Progenitor cell of endocrine pancreas (in vitro differentiated cells): ENCODE results near the gene TOR1AIP1. TPM values are rescaled to one million over a fixed set of nuclear protein-coding genes. Genes with fewer than 3 reads are reported as not detected.
A peak's percentile ranks its signal among the peaks of the same experiment; 100 is the strongest.

ENCODE experiments used
- DNase-seq: peaks from one replicate; pipeline ENCODE4 v3.0.0; 2021; ENCODE audit warnings: low spot score; ENCODE audit not compliant: unreplicated experiment
- H3K27ac Mint-ChIP-seq: 2 replicates; pipeline ENCODE4 v1.8.0; 2021; ENCODE audit warnings: mild to moderate bottlenecking, moderate library complexity, mixed read lengths
- H3K27me3 Mint-ChIP-seq: 2 replicates; pipeline ENCODE4 v1.8.0; 2021; ENCODE audit warnings: mixed read lengths
- H3K36me3 Mint-ChIP-seq: 2 replicates; pipeline ENCODE4 v1.8.0; 2022; ENCODE audit warnings: mixed read lengths; ENCODE audit not compliant: insufficient read depth
- H3K4me1 Mint-ChIP-seq: 2 replicates; pipeline ENCODE4 v1.8.0; 2021; ENCODE audit warnings: low read depth, mixed read lengths
- H3K4me3 Mint-ChIP-seq: 2 replicates; pipeline ENCODE4 v1.8.0; 2021; ENCODE audit warnings: low read depth, mild to moderate bottlenecking, moderate library complexity, mixed read lengths
- H3K9me3 Mint-ChIP-seq: 2 replicates; pipeline ENCODE4 v1.8.0; 2021; ENCODE audit warnings: low read depth, mixed read lengths
- total RNA-seq: library from RNA; stranded (reverse); gene quantifications from 2 replicates; pipeline ENCODE4 v1.2.1, GENCODE V29; 2021
- TF ChIP-seq, protein P1 (sequence below): fragments of 200-600 bp; sonication (generic); IDR thresholded peaks from one replicate; pipeline ENCODE4 v1.5.0; 2021; ENCODE audit warnings: antibody characterized with exemption, mild to moderate bottlenecking; ENCODE audit not compliant: unreplicated experiment

The TOR1AIP1 gene
- total RNA-seq, 1 donor from 2014 or later = 32.0 TPM

DNA sequence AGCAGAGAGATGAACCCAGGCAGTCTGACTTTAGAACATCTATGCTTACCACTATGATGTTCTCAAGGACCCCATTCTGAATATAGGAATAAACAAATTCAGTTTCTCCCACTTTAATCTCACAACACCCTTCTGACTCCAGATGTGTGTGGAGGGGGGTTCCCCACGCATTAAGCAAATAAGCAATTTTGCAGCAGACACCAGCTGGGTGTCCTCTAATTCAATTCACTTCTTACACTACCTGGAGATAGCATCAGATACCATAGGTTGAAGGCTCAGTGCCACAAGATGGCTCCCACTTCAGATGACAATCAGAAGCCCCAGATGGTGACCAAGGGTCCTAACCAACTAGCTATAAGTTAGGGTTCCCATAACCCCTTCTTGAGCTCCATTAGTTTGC lies 42.2 kb downstream of the TOR1AIP1 start:
- Mint-ChIP-seq H3K27ac (no peak overlapping the region), H3K27me3 (no peaks in the 10 kb centered on the region), H3K4me3 (no peak overlapping the region), H3K36me3 (peaks cover 5% of the 10 kb centered on the region), H3K9me3 (no peaks in the 10 kb centered on the region), H3K4me1 (peaks cover 20% of the 10 kb centered on the region)
- no peak for DNase-seq
- TF ChIP-seq, protein P1, sequence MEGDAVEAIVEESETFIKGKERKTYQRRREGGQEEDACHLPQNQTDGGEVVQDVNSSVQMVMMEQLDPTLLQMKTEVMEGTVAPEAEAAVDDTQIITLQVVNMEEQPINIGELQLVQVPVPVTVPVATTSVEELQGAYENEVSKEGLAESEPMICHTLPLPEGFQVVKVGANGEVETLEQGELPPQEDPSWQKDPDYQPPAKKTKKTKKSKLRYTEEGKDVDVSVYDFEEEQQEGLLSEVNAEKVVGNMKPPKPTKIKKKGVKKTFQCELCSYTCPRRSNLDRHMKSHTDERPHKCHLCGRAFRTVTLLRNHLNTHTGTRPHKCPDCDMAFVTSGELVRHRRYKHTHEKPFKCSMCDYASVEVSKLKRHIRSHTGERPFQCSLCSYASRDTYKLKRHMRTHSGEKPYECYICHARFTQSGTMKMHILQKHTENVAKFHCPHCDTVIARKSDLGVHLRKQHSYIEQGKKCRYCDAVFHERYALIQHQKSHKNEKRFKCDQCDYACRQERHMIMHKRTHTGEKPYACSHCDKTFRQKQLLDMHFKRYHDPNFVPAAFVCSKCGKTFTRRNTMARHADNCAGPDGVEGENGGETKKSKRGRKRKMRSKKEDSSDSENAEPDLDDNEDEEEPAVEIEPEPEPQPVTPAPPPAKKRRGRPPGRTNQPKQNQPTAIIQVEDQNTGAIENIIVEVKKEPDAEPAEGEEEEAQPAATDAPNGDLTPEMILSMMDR = no peak

DNA sequence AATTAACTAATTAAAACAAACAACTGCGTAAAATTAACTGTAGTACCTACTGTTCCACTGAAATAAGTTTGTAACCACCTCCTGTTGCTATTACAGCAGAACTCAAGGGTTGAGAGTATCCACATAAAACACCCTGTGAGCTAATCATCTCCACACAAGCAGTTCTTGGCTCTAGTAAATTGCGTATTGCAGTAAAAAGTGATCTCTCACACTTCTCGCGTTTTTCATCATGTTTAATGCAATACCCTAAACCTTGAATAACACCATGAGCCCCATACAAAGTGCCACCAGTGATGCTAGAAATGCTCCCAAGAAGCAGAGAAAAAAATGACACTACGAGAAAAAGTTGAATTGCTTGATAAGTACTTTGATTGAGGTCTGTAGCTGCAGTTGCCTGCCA lies 43.2 kb downstream of the TOR1AIP1 start:
- Mint-ChIP-seq H3K36me3 (peaks cover under 1% of the 10 kb centered on the region), H3K27me3 (no peaks in the 10 kb centered on the region), H3K27ac (peak overlapping the region; percentile 27), H3K4me1 (peaks cover 24% of the 10 kb centered on the region), H3K4me3 (no peak overlapping the region), H3K9me3 (no peaks in the 10 kb centered on the region)
- TF ChIP-seq, protein P1 = no peak
- no peak for DNase-seq

DNA sequence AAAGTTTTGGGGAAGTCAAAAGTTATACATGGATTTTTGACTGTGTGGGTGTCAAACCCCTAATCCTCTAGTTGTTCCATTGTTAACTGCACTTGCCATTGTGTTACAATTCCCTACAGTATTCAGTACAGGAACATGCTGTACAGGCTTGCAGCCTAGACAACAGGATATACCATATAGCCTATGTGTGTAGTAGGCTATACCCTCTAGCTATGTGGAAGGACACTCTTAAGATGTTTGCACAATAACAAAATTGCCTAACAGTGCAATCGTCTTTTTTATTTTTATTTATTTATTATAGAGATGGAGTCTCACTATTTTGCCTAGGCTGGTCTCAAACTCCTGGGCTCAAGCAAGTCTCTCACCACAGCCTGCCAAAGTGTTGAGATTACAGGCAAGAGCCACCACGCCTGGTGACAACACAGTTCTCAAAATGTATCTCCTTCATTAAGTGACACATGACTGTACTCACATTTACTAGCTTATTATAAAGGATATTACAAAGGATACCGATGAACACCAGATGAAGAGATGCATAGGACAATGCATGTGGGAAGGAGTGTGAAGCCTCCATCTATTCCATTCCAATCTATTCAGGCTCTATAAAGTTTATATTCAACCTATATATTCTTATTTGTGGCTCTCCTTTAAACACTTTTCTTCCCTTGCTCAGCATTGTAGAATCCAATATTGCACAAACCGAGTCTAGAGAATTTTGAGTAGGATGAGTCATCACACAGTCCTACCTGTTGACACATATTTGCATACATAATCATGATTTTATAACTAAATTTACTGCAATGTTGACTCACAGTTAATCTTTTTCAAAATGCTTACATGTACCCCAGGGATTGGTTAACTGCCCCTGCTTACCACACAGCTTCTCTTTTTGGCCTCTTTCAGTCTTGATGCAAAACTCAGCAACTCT lies 44.1 kb downstream of the TOR1AIP1 start:
- no peaks in the 10 kb centered on the region for H3K27me3 Mint-ChIP-seq
- no peak overlapping the region for H3K4me3 Mint-ChIP-seq
- no peaks in the 10 kb centered on the region for H3K36me3 Mint-ChIP-seq
- no peak overlapping the region for H3K27ac Mint-ChIP-seq
- no peak for DNase-seq
- no peaks in the 10 kb centered on the region for H3K9me3 Mint-ChIP-seq
- TF ChIP-seq, protein P1 = no peak
- peaks cover 29% of the 10 kb centered on the region for H3K4me1 Mint-ChIP-seq

DNA sequence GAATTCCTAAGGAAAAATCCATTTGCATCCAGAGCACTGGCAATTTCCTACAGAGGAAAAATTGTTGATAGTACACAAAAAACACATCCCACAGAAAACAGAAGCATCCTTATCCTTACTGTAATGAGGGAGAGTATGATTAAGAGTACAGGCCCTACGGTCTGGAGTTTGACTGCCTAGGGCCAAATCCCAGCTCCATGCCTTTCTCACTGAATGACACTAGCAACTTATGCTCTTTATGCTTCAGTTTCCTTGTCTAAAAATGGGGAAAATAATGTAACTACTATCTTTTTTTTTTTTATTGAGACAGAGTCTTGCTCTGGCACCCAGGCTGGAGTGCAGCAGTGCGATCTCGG lies 44.7 kb downstream of the TOR1AIP1 start:
- Mint-ChIP-seq H3K36me3 (no peaks in the 10 kb centered on the region), H3K27ac (no peak overlapping the region), H3K4me1 (peaks cover 25% of the 10 kb centered on the region), H3K27me3 (no peaks in the 10 kb centered on the region), H3K9me3 (no peaks in the 10 kb centered on the region), H3K4me3 (no peak overlapping the region)
- TF ChIP-seq, protein P1 = no peak
- DNase-seq = no peak

DNA sequence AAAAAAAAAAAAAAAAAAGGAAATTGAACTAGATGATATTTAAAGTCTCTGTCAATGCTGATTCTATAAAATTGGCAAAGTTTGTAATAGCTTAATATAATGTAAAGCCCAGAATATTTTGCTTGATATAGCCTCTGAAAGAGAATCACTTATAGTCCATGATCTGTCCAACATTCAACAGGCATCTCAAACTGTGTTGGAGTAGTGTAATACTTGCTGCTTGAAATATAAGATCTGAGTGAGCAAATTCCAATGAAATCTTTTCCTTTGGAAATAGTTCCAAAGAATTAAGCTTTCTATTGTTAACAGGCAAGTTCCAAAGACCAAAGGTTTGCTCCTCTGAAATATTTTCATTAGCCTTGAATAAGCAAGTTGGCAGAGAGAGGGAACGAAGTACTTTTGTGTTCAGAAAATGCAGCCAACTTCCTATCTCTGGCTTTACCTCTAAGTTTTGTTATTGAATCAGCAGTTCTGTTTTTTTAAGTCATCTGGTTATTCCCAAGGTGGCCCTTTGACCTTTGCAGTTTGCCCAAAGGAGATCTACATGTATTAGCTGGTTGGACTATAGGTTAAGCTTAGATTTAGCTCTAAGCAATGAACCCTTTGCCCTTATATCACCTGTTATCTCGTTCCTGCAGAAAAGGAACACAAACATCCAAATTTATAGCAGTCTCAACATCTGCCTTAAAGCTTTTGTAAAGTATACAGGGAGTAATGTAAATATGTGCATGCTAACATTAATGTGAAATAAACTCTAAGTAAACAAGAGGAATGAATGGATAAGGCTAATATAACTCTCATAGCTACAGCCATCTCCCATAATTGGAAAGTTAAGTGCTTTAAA lies 48.1 kb downstream of the TOR1AIP1 start:
- Mint-ChIP-seq H3K9me3 (no peaks in the 10 kb centered on the region), H3K4me1 (peaks cover 18% of the 10 kb centered on the region), H3K27me3 (no peaks in the 10 kb centered on the region), H3K4me3 (no peak overlapping the region), H3K36me3 (no peaks in the 10 kb centered on the region), H3K27ac (peak overlapping the region; percentile 83)
- TF ChIP-seq, protein P1 = no peak
- DNase-seq = no peak
